Transverse colon (tissue), 4 donors: ENCODE measurements around the gene HLA-E. TPM values are rescaled to one million over a fixed set of nuclear protein-coding genes. Genes with fewer than 3 reads are reported as not detected.

Experiments
- DNase-seq: peaks from one replicate; pipeline ENCODE4 v3.0.0-alpha.2; 2019
- H3K27ac ChIP-seq, 4 donors: fragments of 200-600 bp; sonication (generic); 2 replicates each; pipeline ENCODE4 v1.5.1; 2016 to 2018; ENCODE audit warnings: inconsistent platforms in 4 of 4
- H3K27me3 ChIP-seq: fragments of 200-600 bp; sonication (generic); 2 replicates; pipeline ENCODE4 v1.5.1; 2017; ENCODE audit warnings: inconsistent platforms
- H3K36me3 ChIP-seq, 4 donors: fragments of 200-600 bp; sonication (generic); 2 replicates each; pipeline ENCODE4 v1.5.1; 2017 to 2019; ENCODE audit warnings: inconsistent platforms in 4 of 4
- H3K4me1 ChIP-seq, 4 donors: fragments of 200-600 bp; sonication (generic); 2 replicates each; pipeline ENCODE4 v1.5.1; 2017 to 2020; ENCODE audit warnings: inconsistent platforms in 4 of 4
- H3K4me3 ChIP-seq, 4 donors: fragments of 200-600 bp; sonication (generic); 1 replicate in 1 of 4; 2 replicates in 3 of 4; pipeline versions ENCODE4 v1.5.1 to v1.6.1; 2017 to 2019; ENCODE audit warnings: inconsistent platforms in 4 of 4
- H3K9me3 ChIP-seq, 2 donors: fragments of 200-600 bp; sonication (generic); 2 replicates each; pipeline ENCODE4 v1.5.1; 2017 to 2019; ENCODE audit warnings: inconsistent platforms in 2 of 2
- CTCF ChIP-seq, 5 experiments: fragments of 200-600 bp in 3 of 5; fragments of 450-650 bp in 2 of 5; sonication (generic) in 3 of 5; IDR thresholded peaks; 1 replicate in 2 of 5; 2 replicates in 3 of 5; pipeline ENCODE4 v1.5.1; 2016 to 2017; ENCODE audit warnings: antibody characterized with exemption in 5 of 5, inconsistent platforms in 3 of 5, mild to moderate bottlenecking in 2 of 5, moderate library complexity in 1 of 5
- EP300 ChIP-seq: sonication (generic); formaldehyde crosslinking; IDR thresholded peaks from one replicate; pipeline ENCODE4 v1.6.1; 2017; ENCODE audit warnings: antibody characterized with exemption, low read depth
- POLR2A ChIP-seq: fragments of 450-650 bp; IDR thresholded peaks from one replicate; pipeline ENCODE4 v1.6.1; 2016; ENCODE audit warnings: antibody characterized with exemption, mild to moderate bottlenecking, moderate library complexity
- POLR2AphosphoS5 ChIP-seq, 3 donors: sonication (generic); formaldehyde crosslinking; IDR thresholded peaks; one replicate each; pipeline ENCODE4 v1.6.1; 2016; ENCODE audit warnings: antibody characterized with exemption in 3 of 3
- WGBS, 2 donors: methylation state at CpG; one replicate each; pipeline ENCODE4 v1.1.5; 2018; ENCODE audit warnings: low coverage in 1 of 2; 5-methylcytosine and 5-hydroxymethylcytosine counted together
- in situ Hi-C, 4 donors: fragments of 200-750 bp; cut with MboI; loops; one replicate each; pipeline versions ENCODE4 v1.15.0 to v1.15.1; 2017; ENCODE audit warnings: low sequenced_read_pairs in 3 of 4, low pct_ligation_motif_present in 1 of 4, low pct_unique_long_range_greater_than_20kb in 1 of 4
- intact Hi-C: fragments of 100-400 bp; cut with DNase I; formaldehyde crosslinking; loops from one replicate; pipeline ENCODE4 v1.15.1; 2023; ENCODE audit warnings: low total_unique reads
- total RNA-seq, 4 donors: library from RNA; depleted of rRNA; stranded (reverse); fragments of >200 nt; gene quantifications; one replicate each; pipeline ENCODE4 v1.1.0, GENCODE V29; 2016

Gene HLA-E
- total RNA-seq, 4 donors from 2014 or later: 248 to 610 (median 493) TPM

- DNase-seq: no peak
- Histone ChIP-seq H3K36me3 (no peaks in the 10 kb centered on the region), H3K4me3 (no peak overlapping the region), H3K9me3 (no peaks in the 10 kb centered on the region), H3K27ac (no peak overlapping the region), H3K4me1 (peaks cover 0 to 23% (median 4%) of the 10 kb centered on the region in 4 donors), H3K27me3 (no peaks in the 10 kb centered on the region)
- in situ Hi-C loops (no loop called here), intact Hi-C loops (loop anchor here (5.0 kb wide), 1 partner anchor 51 kb away; no protein-coding TSS in a partner anchor)
- no peak for TF ChIP-seq CTCF (IDR thresholded peaks at IDR 0.05)
- TF ChIP-seq EP300: no peak
- no peak for TF ChIP-seq POLR2A
- TF ChIP-seq POLR2AphosphoS5 (IDR thresholded peaks at IDR 0.05): no peak
- 63 to 94% methylated on average over 3 to 15 of the region's 15 CpGs for WGBS, 2 donors
Measured at GRCh38 chr6:30533460-30534294, 44.4 kb downstream of the HLA-E start.

GRCh38 chr6:30537931-30538330 lies 48.6 kb downstream of the HLA-E start:
- no peak for TF ChIP-seq POLR2AphosphoS5 (IDR thresholded peaks at IDR 0.05)
- no peak for TF ChIP-seq POLR2A
- no peak for TF ChIP-seq CTCF (IDR thresholded peaks at IDR 0.05)
- no peak for TF ChIP-seq EP300
- WGBS, 2 donors: 68 to 91% methylated on average over 3 of the region's 3 CpGs
- Histone ChIP-seq H3K4me3 (no peak overlapping the region), H3K27ac (no peak overlapping the region), H3K36me3 (no peaks in the 10 kb centered on the region), H3K27me3 (no peaks in the 10 kb centered on the region), H3K9me3 (no peaks in the 10 kb centered on the region), H3K4me1 (peaks cover 0 to 8% (median 6%) of the 10 kb centered on the region in 4 donors)
- in situ Hi-C loops: loop anchor here in 2 of 4 donors (5.0 kb wide), 1 partner anchor 56 kb away; no protein-coding TSS in a partner anchor
- DNase-seq: no peak
- intact Hi-C loops: no loop called here

- in situ Hi-C loops: no loop called here
- no peaks in the 10 kb centered on the region for H3K9me3 ChIP-seq
- H3K36me3 ChIP-seq: peaks cover 0 to 6% (median 1%) of the 10 kb centered on the region in 4 donors
Measured at GRCh38 chr6:30541515-30542403, 52.5 kb downstream of the HLA-E start.

More at GRCh38 chr6:30541515-30542403, 52.5 kb downstream of the HLA-E start:
- no peak for TF ChIP-seq EP300
- TF ChIP-seq CTCF (IDR thresholded peaks at IDR 0.05): peak; percentile 94 to 98 (median 97)
- peak in 1 of 3 donors; percentile 27 for TF ChIP-seq POLR2AphosphoS5 (IDR thresholded peaks at IDR 0.05)
- Histone ChIP-seq H3K4me3 (peak overlapping the region in 3 of 4 donors; percentile 10 to 38 (median 22)), H3K27me3 (no peaks in the 10 kb centered on the region), H3K27ac (peak overlapping the region in 3 of 4 donors; percentile 27 to 35 (median 34)), H3K4me1 (peaks cover 0 to 10% (median 6%) of the 10 kb centered on the region in 4 donors)
- DNase-seq: peak; percentile 82
- intact Hi-C loops: no loop called here
- 12 to 16% methylated on average over 18 to 23 of the region's 23 CpGs for WGBS, 2 donors
